ENCODE measurements around the gene TPRA1. TPM values are rescaled to one million over a fixed set of nuclear protein-coding genes. Genes with fewer than 3 reads are reported as not detected.
"Not testable (repeated sequence)": the region's sequence is repeated elsewhere in the genome, so short reads cannot be mapped to it uniquely, and the experiment has no call there.

TPRA1 gene
- total RNA-seq, 4 donors from 2014 or later: 19.9 to 43.1 (median 33.1) TPM

DNA sequence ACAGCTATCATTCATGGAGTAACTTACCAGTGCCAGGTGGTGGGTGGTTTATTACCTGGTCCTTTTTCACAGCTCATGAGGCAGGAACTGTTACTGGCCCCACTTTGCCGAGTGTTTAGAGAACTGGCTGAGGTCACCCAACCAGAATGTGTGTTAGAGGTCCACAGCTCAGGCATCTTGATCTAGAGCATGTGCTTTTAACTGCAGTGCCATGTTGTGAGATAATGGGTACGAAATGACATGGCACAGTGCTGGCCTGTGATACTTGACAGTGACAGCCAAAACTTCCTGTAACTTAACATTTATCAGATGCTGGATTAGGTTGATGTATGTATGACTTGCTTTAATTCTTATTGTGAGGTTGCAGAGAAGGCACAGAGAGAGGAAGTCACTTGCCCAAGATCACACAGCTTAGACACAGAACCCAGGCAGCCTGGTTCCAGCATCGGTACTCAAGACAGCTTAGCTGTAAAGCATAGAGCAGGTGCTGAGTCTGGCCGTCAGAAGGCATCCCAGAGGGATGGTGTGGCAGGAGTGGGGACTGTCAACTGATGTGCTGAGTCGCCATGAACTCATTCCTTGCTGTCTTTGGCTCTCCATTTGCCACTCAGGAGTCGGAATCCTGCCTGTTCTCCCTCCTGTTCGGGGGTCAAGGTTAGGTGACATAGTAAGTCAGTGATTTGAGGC lies 17.3 kb upstream of the TPRA1 start:
- no peak for DNase-seq (ENCODE audit: extremely low spot score)
- intact Hi-C loops (cut with DNase I): no loop called here
- Histone ChIP-seq H3K27me3 (no peaks in the 10 kb centered on the region), H3K4me3 (no peak overlapping the region), H3K9me3 (no peaks in the 10 kb centered on the region), H3K27ac (replicated peaks in 1 of 4) (no peak overlapping the region), H3K4me1 (peaks cover 0 to under 1% (median 0%) of the 10 kb centered on the region in 4 donors), H3K36me3 (peaks cover 10 to 72% (median 27%) of the 10 kb centered on the region in 4 donors)
- WGBS: 82% methylated on average over 1 of the region's 7 CpGs
- TF ChIP-seq, protein P1, sequence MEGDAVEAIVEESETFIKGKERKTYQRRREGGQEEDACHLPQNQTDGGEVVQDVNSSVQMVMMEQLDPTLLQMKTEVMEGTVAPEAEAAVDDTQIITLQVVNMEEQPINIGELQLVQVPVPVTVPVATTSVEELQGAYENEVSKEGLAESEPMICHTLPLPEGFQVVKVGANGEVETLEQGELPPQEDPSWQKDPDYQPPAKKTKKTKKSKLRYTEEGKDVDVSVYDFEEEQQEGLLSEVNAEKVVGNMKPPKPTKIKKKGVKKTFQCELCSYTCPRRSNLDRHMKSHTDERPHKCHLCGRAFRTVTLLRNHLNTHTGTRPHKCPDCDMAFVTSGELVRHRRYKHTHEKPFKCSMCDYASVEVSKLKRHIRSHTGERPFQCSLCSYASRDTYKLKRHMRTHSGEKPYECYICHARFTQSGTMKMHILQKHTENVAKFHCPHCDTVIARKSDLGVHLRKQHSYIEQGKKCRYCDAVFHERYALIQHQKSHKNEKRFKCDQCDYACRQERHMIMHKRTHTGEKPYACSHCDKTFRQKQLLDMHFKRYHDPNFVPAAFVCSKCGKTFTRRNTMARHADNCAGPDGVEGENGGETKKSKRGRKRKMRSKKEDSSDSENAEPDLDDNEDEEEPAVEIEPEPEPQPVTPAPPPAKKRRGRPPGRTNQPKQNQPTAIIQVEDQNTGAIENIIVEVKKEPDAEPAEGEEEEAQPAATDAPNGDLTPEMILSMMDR (IDR thresholded peaks at IDR 0.05): no peak
- TF ChIP-seq EP300 (IDR thresholded peaks at IDR 0.05): no peak
- no peak for TF ChIP-seq POLR2A (IDR thresholded peaks at IDR 0.05; ENCODE audit: low read depth)
- TF ChIP-seq POLR2AphosphoS5 (IDR thresholded peaks at IDR 0.05): no peak

DNA sequence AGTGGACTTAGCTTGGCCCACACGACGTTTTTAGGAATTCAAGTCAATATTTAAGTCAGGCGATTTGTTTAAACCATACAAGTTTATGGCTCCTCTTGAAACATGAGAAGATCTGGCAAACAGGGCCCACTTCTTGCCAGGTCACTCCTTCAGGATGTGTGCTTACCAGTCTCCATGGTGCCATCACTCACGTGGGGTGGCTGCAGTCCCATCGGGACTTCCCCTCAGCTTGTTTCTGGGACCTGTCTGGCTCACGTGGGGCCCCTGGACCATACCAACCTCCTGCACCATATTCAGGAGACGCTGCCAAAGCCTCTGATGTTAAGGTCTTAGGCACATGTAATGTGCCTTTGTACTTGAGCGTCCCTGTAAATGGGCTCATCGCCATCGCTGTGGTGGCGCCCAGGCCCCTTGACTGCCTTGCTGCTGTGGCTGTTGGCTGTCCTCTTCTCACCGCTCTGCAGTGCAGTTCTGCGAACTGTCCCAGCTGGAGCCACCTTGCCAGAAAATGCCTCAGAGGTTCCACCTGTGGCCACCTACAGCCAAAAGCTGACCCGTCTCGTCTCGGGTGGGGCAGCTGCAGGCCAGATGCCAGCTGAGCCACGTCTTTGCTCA lies 16.6 kb upstream of the TPRA1 start:
- TF ChIP-seq EP300 (IDR thresholded peaks at IDR 0.05) (no peak), POLR2AphosphoS5 (IDR thresholded peaks at IDR 0.05) (no peak), POLR2A (IDR thresholded peaks at IDR 0.05; ENCODE audit: low read depth) (no peak)
- TF ChIP-seq, protein P1 (IDR thresholded peaks at IDR 0.05): no peak
- Histone ChIP-seq H3K27me3 (no peaks in the 10 kb centered on the region), H3K27ac (replicated peaks in 1 of 4) (no peak overlapping the region), H3K4me3 (no peak overlapping the region), H3K9me3 (no peaks in the 10 kb centered on the region), H3K36me3 (peaks cover 10 to 68% (median 27%) of the 10 kb centered on the region in 4 donors), H3K4me1 (no peaks in the 10 kb centered on the region)
- DNase-seq (ENCODE audit: extremely low spot score): no peak
- intact Hi-C loops (cut with DNase I): no loop called here
- 89% methylated on average over 17 of the region's 17 CpGs for WGBS

DNA sequence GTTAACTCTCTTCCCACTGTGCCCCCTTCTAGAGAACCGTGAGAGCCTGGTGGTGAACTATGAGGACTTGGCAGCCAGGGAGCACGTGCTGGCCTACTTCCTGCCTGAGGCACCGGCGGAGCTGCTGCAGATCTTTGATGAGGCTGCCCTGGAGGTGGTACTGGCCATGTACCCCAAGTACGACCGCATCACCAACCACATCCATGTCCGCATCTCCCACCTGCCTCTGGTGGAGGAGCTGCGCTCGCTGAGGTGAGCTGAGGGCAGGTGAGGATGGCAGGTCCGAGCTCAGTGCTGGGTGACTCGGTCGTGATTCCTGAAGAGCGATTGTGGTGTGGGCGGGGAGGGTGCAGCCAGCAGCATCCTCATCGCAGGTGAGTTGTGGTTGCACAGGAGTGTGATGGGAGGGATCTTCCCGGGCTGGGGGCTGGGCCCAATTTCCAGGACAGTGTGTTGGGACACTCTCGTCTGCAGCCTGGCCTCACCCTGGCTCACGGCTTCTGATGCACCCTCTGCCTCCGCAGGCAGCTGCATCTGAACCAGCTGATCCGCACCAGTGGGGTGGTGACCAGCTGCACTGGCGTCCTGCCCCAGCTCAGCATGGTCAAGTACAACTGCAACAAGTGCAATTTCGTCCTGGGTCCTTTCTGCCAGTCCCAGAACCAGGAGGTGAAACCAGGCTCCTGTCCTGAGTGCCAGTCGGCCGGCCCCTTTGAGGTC lies 15.7 kb upstream of the TPRA1 start:
- DNase-seq (ENCODE audit: extremely low spot score): no peak
- Histone ChIP-seq H3K36me3 (peaks cover 10 to 66% (median 27%) of the 10 kb centered on the region in 4 donors), H3K4me3 (no peak overlapping the region), H3K27me3 (no peaks in the 10 kb centered on the region), H3K4me1 (no peaks in the 10 kb centered on the region), H3K9me3 (no peaks in the 10 kb centered on the region), H3K27ac (replicated peaks in 1 of 4) (no peak overlapping the region)
- TF ChIP-seq POLR2A (IDR thresholded peaks at IDR 0.05; ENCODE audit: low read depth) (no peak), EP300 (IDR thresholded peaks at IDR 0.05) (no peak), POLR2AphosphoS5 (IDR thresholded peaks at IDR 0.05) (no peak)
- TF ChIP-seq, protein P1 (IDR thresholded peaks at IDR 0.05): no peak
- WGBS: 98% methylated on average over 16 of the region's 24 CpGs
- intact Hi-C loops (cut with DNase I): no loop called here

DNA sequence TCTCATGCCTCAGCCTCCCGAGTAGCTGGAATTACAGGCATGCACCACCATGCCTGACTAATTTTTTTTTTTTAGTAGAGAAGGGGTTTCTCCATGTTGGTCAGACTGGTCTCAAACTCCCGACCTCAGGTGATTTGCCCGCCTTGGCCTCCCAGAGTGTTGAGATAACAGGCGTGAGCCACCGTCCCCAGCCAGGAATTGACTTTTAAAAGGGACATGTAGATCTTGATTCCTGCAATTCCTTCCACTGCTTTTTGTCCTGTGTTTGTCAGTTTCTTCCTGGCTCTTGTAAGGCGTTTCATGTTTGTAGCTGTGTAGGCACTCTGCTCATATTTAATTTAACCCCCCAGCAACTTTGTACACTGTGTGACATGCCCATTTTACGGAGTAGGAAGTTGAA lies 15.0 kb upstream of the TPRA1 start:
- WGBS: 93% methylated on average over 7 of the region's 7 CpGs
- H3K4me1 ChIP-seq; H3K27ac ChIP-seq (replicated peaks in 1 of 4); intact Hi-C loops (cut with DNase I); H3K27me3 ChIP-seq; H3K4me3 ChIP-seq; DNase-seq (ENCODE audit: extremely low spot score); H3K9me3 ChIP-seq: not testable (repeated sequence)
- peaks cover 10 to 59% (median 27%) of the 10 kb centered on the region in 4 donors for H3K36me3 ChIP-seq

DNA sequence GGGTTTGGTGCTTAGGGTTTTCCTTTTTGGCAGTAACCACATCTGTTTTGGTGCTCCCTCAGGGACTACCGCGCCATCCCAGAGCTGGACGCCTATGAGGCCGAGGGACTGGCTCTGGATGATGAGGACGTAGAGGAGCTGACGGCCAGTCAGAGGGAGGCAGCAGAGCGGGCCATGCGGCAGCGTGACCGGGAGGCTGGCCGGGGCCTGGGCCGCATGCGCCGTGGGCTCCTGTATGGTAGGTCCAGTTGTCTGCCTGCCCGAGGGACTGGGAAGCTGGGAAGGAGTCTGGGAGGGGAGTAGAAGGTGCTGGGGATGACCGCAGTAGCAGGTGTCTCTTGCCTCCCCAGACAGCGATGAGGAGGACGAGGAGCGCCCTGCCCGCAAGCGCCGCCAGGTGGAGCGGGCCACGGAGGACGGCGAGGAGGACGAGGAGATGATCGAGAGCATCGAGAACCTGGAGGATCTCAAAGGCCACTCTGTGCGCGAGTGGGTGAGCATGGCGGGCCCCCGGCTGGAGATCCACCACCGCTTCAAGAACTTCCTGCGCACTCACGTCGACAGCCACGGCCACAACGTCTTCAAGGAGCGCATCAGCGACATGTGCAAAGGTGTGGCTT lies 14.1 kb upstream of the TPRA1 start:
- Histone ChIP-seq H3K4me1 (no peaks in the 10 kb centered on the region), H3K27ac (replicated peaks in 1 of 4) (no peak overlapping the region), H3K9me3 (no peaks in the 10 kb centered on the region), H3K36me3 (peaks cover 8 to 58% (median 27%) of the 10 kb centered on the region in 4 donors), H3K27me3 (no peaks in the 10 kb centered on the region), H3K4me3 (no peak overlapping the region)
- intact Hi-C loops (cut with DNase I): no loop called here
- no peak for DNase-seq (ENCODE audit: extremely low spot score)
- WGBS: 94% methylated on average over 39 of the region's 41 CpGs
- TF ChIP-seq, protein P1 (IDR thresholded peaks at IDR 0.05): no peak
- no peak for TF ChIP-seq POLR2AphosphoS5 (IDR thresholded peaks at IDR 0.05)
- no peak for TF ChIP-seq EP300 (IDR thresholded peaks at IDR 0.05)
- no peak for TF ChIP-seq POLR2A (IDR thresholded peaks at IDR 0.05; ENCODE audit: low read depth)

All from esophagus muscularis mucosa (tissue), 4 donors.